ENCODE measurements around the gene TTLL6.

DNA sequence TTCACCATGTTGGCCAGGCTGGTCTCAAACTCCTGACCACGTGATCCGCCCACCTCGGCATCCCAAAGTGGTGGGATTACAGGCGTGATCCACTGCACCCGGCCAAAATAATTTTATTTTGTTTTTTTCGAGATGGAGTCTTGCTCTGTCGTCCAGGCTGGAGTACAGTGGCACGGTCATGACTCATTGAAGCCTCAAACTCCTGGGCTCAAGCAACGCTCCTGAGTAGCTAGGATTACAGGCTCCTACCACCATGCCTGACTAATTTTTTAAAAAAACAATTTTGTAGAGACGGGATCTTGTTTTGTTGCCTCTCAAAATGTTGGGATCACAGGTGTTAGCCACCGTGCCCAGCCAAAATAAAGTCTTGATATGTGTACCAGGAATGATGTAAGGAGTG is 2.4 kb upstream of the TTLL6 start:
- TF ChIP-seq, protein P1, sequence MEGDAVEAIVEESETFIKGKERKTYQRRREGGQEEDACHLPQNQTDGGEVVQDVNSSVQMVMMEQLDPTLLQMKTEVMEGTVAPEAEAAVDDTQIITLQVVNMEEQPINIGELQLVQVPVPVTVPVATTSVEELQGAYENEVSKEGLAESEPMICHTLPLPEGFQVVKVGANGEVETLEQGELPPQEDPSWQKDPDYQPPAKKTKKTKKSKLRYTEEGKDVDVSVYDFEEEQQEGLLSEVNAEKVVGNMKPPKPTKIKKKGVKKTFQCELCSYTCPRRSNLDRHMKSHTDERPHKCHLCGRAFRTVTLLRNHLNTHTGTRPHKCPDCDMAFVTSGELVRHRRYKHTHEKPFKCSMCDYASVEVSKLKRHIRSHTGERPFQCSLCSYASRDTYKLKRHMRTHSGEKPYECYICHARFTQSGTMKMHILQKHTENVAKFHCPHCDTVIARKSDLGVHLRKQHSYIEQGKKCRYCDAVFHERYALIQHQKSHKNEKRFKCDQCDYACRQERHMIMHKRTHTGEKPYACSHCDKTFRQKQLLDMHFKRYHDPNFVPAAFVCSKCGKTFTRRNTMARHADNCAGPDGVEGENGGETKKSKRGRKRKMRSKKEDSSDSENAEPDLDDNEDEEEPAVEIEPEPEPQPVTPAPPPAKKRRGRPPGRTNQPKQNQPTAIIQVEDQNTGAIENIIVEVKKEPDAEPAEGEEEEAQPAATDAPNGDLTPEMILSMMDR (conservative IDR thresholded peaks at IDR 0.05; ENCODE audit: low read depth, low read length), result no peak
- TF ChIP-seq EZH2 (IDR thresholded peaks at IDR 0.05; ENCODE audit: low read length, unreplicated experiment), result no peak
- TF ChIP-seq EZH2phosphoT487 (IDR thresholded peaks at IDR 0.05; ENCODE audit: borderline replicate concordance, low read length), result no peak
